Liver (tissue), 3 donors: ENCODE data around the gene TLE7.

Experiments
- CTCF ChIP-seq: fragments of 150-350 bp; IDR thresholded peaks from 2 replicates; pipeline ENCODE4 v1.5.1; 2017; ENCODE audit warnings: improper control_type of control experiment, low read depth, low read length; ENCODE audit not compliant: missing input control
- HNF4A ChIP-seq, 2 donors: conservative IDR thresholded peaks; 2 replicates each; pipeline ENCODE4 v1.6.1; 2016; ENCODE audit warnings: antibody characterized with exemption in 2 of 2, mild to moderate bottlenecking in 2 of 2
- JUND ChIP-seq, 2 donors: IDR thresholded peaks; 2 replicates each; pipeline ENCODE4 v1.6.1; 2016; ENCODE audit warnings: antibody characterized with exemption in 2 of 2
- RAD21 ChIP-seq, 2 donors: IDR thresholded peaks; 2 replicates each; pipeline ENCODE4 v1.6.1; 2016; ENCODE audit warnings: antibody characterized with exemption in 2 of 2, mild to moderate bottlenecking in 2 of 2
- donor health status: healthy.
- donor health status: healthy.

DNA sequence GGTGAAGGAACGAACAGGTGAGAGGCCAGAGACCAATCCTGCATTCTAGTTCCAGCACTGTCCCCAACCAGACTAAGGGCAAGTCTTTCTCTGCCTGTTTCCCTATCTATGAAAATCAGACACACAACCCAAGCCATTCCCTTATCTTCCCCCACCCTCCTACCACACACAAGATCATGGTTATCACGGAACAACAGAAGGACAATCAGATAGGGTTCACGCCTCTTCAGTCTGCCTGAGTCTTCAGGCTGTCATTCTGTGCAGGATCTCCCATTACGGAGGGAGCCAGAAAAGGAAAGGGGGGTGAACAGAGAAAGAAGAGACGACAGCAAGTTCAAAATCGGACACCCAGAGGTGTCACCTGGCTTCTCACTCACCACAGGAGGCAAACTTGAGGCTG is 11.1 kb downstream of the TLE7 start:
- TF ChIP-seq CTCF (no peak), JUND (IDR thresholded peaks at IDR 0.05) (no peak), RAD21 (IDR thresholded peaks at IDR 0.05) (no peak), HNF4A (conservative IDR thresholded peaks at IDR 0.05) (no peak)
